Measurements from ENCODE around the gene POLK. TPM values are rescaled to one million over a fixed set of nuclear protein-coding genes. Genes with fewer than 3 reads are reported as not detected.

Gene POLK
- total RNA-seq, 1 experiment from 2014 or later, result 9.0 TPM

GRCh38 chr5:75620184-75620959 lies 108.7 kb downstream of the POLK start:
- Histone ChIP-seq H3K9me3 (ENCODE audit: low read length) (no peaks in the 10 kb centered on the region), H3K36me3 (ENCODE audit: low read depth, low read length) (no peaks in the 10 kb centered on the region), H3K27ac (ENCODE audit: low read length) (no peak overlapping the region), H3K9me2 (replicated peaks; ENCODE audit: low read length) (no peaks in the 10 kb centered on the region), H3K4me2 (ENCODE audit: low read length) (0 out of 2 replicates have a peak overlapping the region, but pooled peaks have one; percentile 3), H2AFZ (ENCODE audit: low read length) (no peak overlapping the region), H3K9ac (ENCODE audit: low read length) (no peak overlapping the region), H3K4me1 (ENCODE audit: insufficient read depth, low read length) (peaks cover 41% of the 10 kb centered on the region), H3K4me3 (ENCODE audit: low read length) (no peak overlapping the region), H3K79me2 (ENCODE audit: low read length) (no peaks in the 10 kb centered on the region), H4K20me1 (ENCODE audit: low read length) (no peaks in the 10 kb centered on the region), H3K27me3 (ENCODE audit: low read length) (no peaks in the 10 kb centered on the region), H3F3A (ENCODE audit: low read length, unreplicated experiment) (peaks cover 8% of the 10 kb centered on the region)
- ChIA-PET CTCF (no interaction called here), POLR2A (ENCODE audit: unreplicated experiment) (no interaction called here)
- DNase-seq (peak; percentile 19), ATAC-seq (no peak)
- no peak for TF ChIP-seq EZH2 (IDR thresholded peaks at IDR 0.05; ENCODE audit: low read length, unreplicated experiment)
- TF ChIP-seq, protein P1, sequence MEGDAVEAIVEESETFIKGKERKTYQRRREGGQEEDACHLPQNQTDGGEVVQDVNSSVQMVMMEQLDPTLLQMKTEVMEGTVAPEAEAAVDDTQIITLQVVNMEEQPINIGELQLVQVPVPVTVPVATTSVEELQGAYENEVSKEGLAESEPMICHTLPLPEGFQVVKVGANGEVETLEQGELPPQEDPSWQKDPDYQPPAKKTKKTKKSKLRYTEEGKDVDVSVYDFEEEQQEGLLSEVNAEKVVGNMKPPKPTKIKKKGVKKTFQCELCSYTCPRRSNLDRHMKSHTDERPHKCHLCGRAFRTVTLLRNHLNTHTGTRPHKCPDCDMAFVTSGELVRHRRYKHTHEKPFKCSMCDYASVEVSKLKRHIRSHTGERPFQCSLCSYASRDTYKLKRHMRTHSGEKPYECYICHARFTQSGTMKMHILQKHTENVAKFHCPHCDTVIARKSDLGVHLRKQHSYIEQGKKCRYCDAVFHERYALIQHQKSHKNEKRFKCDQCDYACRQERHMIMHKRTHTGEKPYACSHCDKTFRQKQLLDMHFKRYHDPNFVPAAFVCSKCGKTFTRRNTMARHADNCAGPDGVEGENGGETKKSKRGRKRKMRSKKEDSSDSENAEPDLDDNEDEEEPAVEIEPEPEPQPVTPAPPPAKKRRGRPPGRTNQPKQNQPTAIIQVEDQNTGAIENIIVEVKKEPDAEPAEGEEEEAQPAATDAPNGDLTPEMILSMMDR (conservative IDR thresholded peaks at IDR 0.05; ENCODE audit: low read depth, low read length), result no peak
- TF ChIP-seq EZH2phosphoT487 (IDR thresholded peaks at IDR 0.05; ENCODE audit: borderline replicate concordance, low read length), result no peak
- intact Hi-C loops (cut with micrococcal nuclease), result loop anchor here (5.0 kb wide), 1 partner anchor 62 kb away; no protein-coding TSS in a partner anchor
- BruUV-seq (replicated peaks), result no TSS peak

GRCh38 chr5:75622564-75622963 lies 110.9 kb downstream of the POLK start:
- Histone ChIP-seq H3K4me3 (ENCODE audit: low read length) (no peak overlapping the region; the same call in 1 of the 2 replicates), H3K4me1 (ENCODE audit: insufficient read depth, low read length) (peaks cover 41% of the 10 kb centered on the region), H3K27ac (ENCODE audit: low read length) (peak overlapping the region; percentile 88), H3K79me2 (ENCODE audit: low read length) (no peaks in the 10 kb centered on the region), H3K4me2 (ENCODE audit: low read length) (peak overlapping the region; percentile 58), H3F3A (ENCODE audit: low read length, unreplicated experiment) (peaks cover 8% of the 10 kb centered on the region), H3K9me3 (ENCODE audit: low read length) (no peaks in the 10 kb centered on the region), H3K9me2 (replicated peaks; ENCODE audit: low read length) (no peaks in the 10 kb centered on the region), H2AFZ (ENCODE audit: low read length) (no peak overlapping the region), H3K9ac (ENCODE audit: low read length) (peak overlapping the region; percentile 67; the same call in 1 of the 2 replicates), H4K20me1 (ENCODE audit: low read length) (no peaks in the 10 kb centered on the region), H3K36me3 (ENCODE audit: low read depth, low read length) (no peaks in the 10 kb centered on the region), H3K27me3 (ENCODE audit: low read length) (no peaks in the 10 kb centered on the region)
- intact Hi-C loops (cut with micrococcal nuclease), result loop anchor here (1.0 to 5.0 kb wide), 3 partner anchors 10 to 60 kb away; no protein-coding TSS in a partner anchor
- no TSS peak for BruUV-seq (replicated peaks)
- TF ChIP-seq EZH2 (IDR thresholded peaks at IDR 0.05; ENCODE audit: low read length, unreplicated experiment) (no peak), EZH2phosphoT487 (IDR thresholded peaks at IDR 0.05; ENCODE audit: borderline replicate concordance, low read length) (no peak)
- TF ChIP-seq, protein P1 (conservative IDR thresholded peaks at IDR 0.05; ENCODE audit: low read depth, low read length), result no peak
- DNase-seq, result peak; percentile 96
- ChIA-PET CTCF (interaction anchor here (0.5 to 0.7 kb wide), 3 partner anchors 11 to 918 kb away, joined by 3 to 4 read pairs (median 4); no protein-coding TSS in a partner anchor), POLR2A (ENCODE audit: unreplicated experiment) (no interaction called here)
- peak; percentile 83 for ATAC-seq

- peak overlapping the region; percentile 58 for H3K4me2 ChIP-seq (ENCODE audit: low read length)
- ChIA-PET POLR2A (ENCODE audit: unreplicated experiment) (no interaction called here), CTCF (no interaction called here)
- peaks cover 8% of the 10 kb centered on the region for H3F3A ChIP-seq (ENCODE audit: low read length, unreplicated experiment)
- peak overlapping the region; percentile 23; the same call in 1 of the 2 replicates for H3K4me3 ChIP-seq (ENCODE audit: low read length)
- peak; percentile 71 for ATAC-seq
- peak overlapping the region; percentile 88 for H3K27ac ChIP-seq (ENCODE audit: low read length)
- H4K20me1 ChIP-seq (ENCODE audit: low read length), result no peaks in the 10 kb centered on the region
- H3K79me2 ChIP-seq (ENCODE audit: low read length), result no peaks in the 10 kb centered on the region
- peaks cover 41% of the 10 kb centered on the region for H3K4me1 ChIP-seq (ENCODE audit: insufficient read depth, low read length)
- BruUV-seq (replicated peaks), result no TSS peak
- no peak for TF ChIP-seq EZH2phosphoT487 (IDR thresholded peaks at IDR 0.05; ENCODE audit: borderline replicate concordance, low read length)
- TF ChIP-seq, protein P1 (conservative IDR thresholded peaks at IDR 0.05; ENCODE audit: low read depth, low read length), result no peak
- no peak for TF ChIP-seq EZH2 (IDR thresholded peaks at IDR 0.05; ENCODE audit: low read length, unreplicated experiment)
- no peaks in the 10 kb centered on the region for H3K27me3 ChIP-seq (ENCODE audit: low read length)
- H3K9me2 ChIP-seq (replicated peaks; ENCODE audit: low read length), result no peaks in the 10 kb centered on the region
- no peaks in the 10 kb centered on the region for H3K36me3 ChIP-seq (ENCODE audit: low read depth, low read length)
- peak overlapping the region; percentile 34 for H2AFZ ChIP-seq (ENCODE audit: low read length)
- peak; percentile 81 for DNase-seq
- intact Hi-C loops (cut with micrococcal nuclease), result loop anchor here (2.0 to 5.0 kb wide), 2 partner anchors 57 to 58 kb away; no protein-coding TSS in a partner anchor
- H3K9ac ChIP-seq (ENCODE audit: low read length), result peak overlapping the region; percentile 67; the same call in 1 of the 2 replicates
- no peaks in the 10 kb centered on the region for H3K9me3 ChIP-seq (ENCODE audit: low read length)
These were observed 112.2 kb downstream of the POLK start for GRCh38 chr5:75623846-75624245.
